Glutamatergic neuron (in vitro differentiated cells): ENCODE results near the gene PTPRJ. TPM values are rescaled to one million over a fixed set of nuclear protein-coding genes. Genes with fewer than 3 reads are reported as not detected.

Experiments used
- DNase-seq: peaks from one replicate; pipeline ENCODE4 v3.0.0; 2022
- H3K27ac Mint-ChIP-seq: one replicate; pipeline ENCODE4 v1.8.0; 2020; ENCODE audit warnings: mild to moderate bottlenecking, mixed read lengths, inconsistent platforms; ENCODE audit not compliant: unreplicated experiment
- H3K27me3 Mint-ChIP-seq: one replicate; pipeline ENCODE4 v1.8.0; 2020; ENCODE audit warnings: mild to moderate bottlenecking, moderate library complexity, mixed read lengths, inconsistent platforms; ENCODE audit not compliant: unreplicated experiment
- H3K36me3 Mint-ChIP-seq: one replicate; pipeline ENCODE4 v1.8.0; 2020; ENCODE audit warnings: mild to moderate bottlenecking, mixed read lengths, inconsistent platforms; ENCODE audit not compliant: unreplicated experiment
- H3K4me1 Mint-ChIP-seq: one replicate; pipeline ENCODE4 v1.8.0; 2020; ENCODE audit warnings: mild to moderate bottlenecking, low read depth, mixed read lengths, inconsistent platforms; ENCODE audit not compliant: unreplicated experiment
- H3K4me3 Mint-ChIP-seq: one replicate; pipeline ENCODE4 v1.8.0; 2020; ENCODE audit warnings: mild to moderate bottlenecking, mixed read lengths, inconsistent platforms; ENCODE audit not compliant: unreplicated experiment
- H3K9me3 Mint-ChIP-seq: one replicate; pipeline ENCODE4 v1.8.0; 2020; ENCODE audit warnings: mild to moderate bottlenecking, moderate library complexity, mixed read lengths, inconsistent platforms; ENCODE audit not compliant: unreplicated experiment
- total RNA-seq: library from RNA; stranded (reverse); fragmentation: NEBNext Ultra II Directional; extraction: Animal tissue kit (Norgen Biotek cat#: 25700); gene quantifications from one replicate; pipeline ENCODE4 v1.2.1, GENCODE V29; 2021; ENCODE audit not compliant: unreplicated experiment
- TF ChIP-seq, protein P1 (sequence below): fragments of 200-600 bp; sonication (generic); IDR thresholded peaks from one replicate; pipeline ENCODE4 v1.5.0; 2021; ENCODE audit not compliant: partially characterized antibody, unreplicated experiment

Gene PTPRJ
- total RNA-seq, 1 donor from 2014 or later = 2.4 TPM

DNA sequence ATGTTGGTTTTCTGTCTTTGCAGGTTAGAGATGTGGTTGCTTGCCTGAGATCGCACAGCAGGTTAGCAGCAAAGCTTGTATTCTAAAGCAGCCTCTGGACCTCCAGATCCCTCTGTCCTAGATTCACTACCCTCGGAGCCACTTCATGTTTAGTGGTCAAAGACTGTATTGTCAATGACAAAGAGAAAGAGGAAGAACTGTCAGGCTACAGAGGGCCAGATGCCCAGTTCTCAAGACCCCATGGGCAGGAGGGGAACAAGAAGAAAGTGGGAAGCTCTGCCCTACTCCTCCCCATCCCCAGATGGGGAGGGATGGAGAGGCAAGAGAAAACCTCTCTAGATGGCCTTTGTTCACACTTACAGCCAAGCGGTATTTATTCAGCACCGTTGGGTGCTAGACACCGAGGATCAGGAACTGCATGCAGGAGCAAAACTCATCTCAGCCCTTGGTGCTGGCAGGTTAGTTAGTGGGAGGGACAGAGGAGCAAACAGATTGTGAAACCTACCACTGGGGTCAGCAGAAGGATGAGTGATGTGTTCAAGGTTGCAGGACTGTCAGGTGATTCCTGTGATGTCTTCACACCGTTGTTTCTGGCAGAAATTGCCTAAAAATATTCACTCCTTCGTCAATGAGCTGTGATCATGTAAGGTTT, 38.3 kb upstream of the PTPRJ start:
- no peaks in the 10 kb centered on the region for H3K36me3 Mint-ChIP-seq
- no peak for DNase-seq
- H3K27ac Mint-ChIP-seq = no peak overlapping the region
- H3K27me3 Mint-ChIP-seq = peaks cover 2% of the 10 kb centered on the region
- H3K4me1 Mint-ChIP-seq = no peaks in the 10 kb centered on the region
- no peaks in the 10 kb centered on the region for H3K9me3 Mint-ChIP-seq
- H3K4me3 Mint-ChIP-seq = no peak overlapping the region
- TF ChIP-seq, protein P1, sequence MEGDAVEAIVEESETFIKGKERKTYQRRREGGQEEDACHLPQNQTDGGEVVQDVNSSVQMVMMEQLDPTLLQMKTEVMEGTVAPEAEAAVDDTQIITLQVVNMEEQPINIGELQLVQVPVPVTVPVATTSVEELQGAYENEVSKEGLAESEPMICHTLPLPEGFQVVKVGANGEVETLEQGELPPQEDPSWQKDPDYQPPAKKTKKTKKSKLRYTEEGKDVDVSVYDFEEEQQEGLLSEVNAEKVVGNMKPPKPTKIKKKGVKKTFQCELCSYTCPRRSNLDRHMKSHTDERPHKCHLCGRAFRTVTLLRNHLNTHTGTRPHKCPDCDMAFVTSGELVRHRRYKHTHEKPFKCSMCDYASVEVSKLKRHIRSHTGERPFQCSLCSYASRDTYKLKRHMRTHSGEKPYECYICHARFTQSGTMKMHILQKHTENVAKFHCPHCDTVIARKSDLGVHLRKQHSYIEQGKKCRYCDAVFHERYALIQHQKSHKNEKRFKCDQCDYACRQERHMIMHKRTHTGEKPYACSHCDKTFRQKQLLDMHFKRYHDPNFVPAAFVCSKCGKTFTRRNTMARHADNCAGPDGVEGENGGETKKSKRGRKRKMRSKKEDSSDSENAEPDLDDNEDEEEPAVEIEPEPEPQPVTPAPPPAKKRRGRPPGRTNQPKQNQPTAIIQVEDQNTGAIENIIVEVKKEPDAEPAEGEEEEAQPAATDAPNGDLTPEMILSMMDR = no peak

DNA sequence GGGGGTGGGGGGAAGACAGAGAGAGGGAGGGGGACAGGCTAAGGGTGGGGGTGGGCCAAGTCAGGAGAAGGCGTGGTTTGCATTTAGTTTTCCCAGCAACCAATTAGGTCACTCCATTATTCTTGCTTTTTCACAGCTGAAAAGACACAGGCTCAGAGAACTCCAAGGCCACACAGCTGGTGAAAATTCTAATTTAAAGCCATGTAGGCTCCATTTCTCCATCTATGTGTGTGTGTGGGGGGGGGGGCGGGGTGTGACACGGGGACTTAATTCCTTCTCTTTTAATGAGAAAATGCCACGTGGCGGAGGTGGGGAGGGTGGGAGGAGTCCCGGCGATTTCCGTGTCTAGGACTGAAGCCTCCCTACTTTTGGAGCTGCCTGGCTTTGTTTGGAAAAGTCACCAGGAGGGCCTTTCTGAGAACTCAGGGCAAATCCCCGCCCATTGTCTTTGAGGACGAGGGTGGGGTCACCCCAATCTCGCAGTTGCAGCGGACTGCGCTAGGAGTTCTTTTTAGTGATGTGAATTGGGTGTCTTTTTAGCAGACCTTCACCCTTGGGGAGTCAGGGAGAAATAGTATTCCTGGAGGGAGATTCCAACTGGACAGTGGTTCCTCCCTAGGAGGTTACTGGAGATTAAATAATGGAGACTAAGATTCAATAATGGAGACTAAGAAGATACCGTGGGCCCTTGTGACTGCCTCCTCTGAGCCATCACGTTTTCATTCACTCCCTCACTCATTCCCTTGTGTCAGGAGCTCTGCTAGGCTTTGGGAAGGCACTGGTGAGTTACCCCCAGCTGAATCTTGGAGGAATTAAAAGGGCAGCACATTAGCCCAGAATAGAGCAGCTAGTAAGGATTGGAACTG, 36.4 kb upstream of the PTPRJ start:
- Mint-ChIP-seq H3K9me3 (no peaks in the 10 kb centered on the region), H3K4me1 (no peaks in the 10 kb centered on the region), H3K27ac (no peak overlapping the region), H3K36me3 (no peaks in the 10 kb centered on the region), H3K27me3 (peaks cover 4% of the 10 kb centered on the region), H3K4me3 (no peak overlapping the region)
- DNase-seq = no peak
- TF ChIP-seq, protein P1 = no peak

DNA sequence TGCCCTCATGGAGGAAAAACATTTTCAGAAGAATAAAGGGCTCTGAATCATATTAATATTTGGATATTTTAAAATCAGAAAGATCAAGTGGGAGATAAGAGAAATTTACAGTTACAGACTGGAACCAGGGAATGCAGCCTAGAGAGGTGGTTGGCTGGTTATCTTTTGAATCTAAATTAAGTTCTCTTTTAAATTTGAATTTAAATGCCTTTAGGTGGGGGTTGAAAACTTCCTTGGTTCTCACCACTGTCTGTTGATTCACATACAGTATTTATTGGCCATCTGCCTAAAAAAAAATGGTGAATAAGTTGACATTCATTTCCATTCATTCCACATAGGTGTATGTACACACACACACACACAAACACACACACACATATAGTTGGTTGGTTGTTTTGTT, 35.7 kb upstream of the PTPRJ start:
- Mint-ChIP-seq H3K4me3 (no peak overlapping the region), H3K27me3 (peaks cover 4% of the 10 kb centered on the region), H3K27ac (no peak overlapping the region)

DNA sequence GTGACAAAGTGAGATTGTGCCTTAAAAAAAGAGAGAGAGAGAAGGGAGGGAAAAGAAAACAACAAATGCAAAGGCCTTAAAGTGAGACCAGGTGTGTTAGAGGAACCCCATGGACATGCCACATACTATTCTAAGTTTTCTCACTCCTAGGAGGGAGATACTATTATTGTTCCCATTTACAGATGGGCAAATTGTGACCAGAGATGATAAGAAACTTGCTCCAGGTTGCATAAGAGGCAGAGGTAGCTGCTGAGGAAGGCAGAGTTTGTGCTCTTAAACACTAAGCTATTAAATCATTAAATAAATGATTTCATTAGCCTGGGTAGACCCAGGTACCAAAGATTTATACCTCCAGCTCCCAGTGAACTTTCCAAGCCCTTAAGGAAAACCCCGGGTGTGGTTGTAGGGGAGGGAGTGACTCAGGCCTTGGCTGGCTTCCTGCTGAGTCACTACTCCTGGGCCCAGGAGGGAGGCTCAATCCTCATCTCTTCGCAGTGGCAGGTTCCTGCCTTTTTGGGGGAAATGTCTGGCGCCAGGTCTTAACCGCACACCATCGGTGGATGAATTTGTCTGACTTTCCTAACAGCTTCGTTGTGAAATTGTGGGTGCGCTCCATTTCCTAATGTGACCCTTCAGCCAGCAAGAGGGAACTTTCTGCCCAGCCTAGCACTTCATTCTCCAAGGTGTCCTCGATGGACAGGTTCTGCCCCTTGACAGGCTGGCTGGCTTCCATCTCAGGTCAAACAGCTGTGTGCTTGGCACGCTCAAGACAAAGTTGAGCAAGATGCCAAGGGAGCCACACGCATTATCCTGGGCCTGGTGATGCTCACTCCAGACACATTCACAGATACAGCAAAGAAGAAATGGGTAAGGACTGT, 33.4 kb upstream of the PTPRJ start:
- TF ChIP-seq, protein P1 = no peak

More for the DNA sequence above, 35.7 kb upstream of the PTPRJ start:
- Mint-ChIP-seq H3K9me3 (no peaks in the 10 kb centered on the region), H3K36me3 (no peaks in the 10 kb centered on the region), H3K4me1 (no peaks in the 10 kb centered on the region)
- TF ChIP-seq, protein P1 = no peak
- no peak for DNase-seq

More for the DNA sequence above, 33.4 kb upstream of the PTPRJ start:
- Mint-ChIP-seq H3K4me1 (no peaks in the 10 kb centered on the region), H3K4me3 (no peak overlapping the region), H3K27ac (no peak overlapping the region), H3K9me3 (no peaks in the 10 kb centered on the region), H3K27me3 (peaks cover 2% of the 10 kb centered on the region), H3K36me3 (no peaks in the 10 kb centered on the region)
- DNase-seq = no peak
